Measurements from ENCODE around the gene PIP5K1B.

The PIP5K1B gene

GRCh38 chr9:69001921-69002320 lies 296.9 kb downstream of the PIP5K1B start:
- H3K4me3 ChIP-seq (ENCODE audit: control insufficient read depth, low read depth, low read length), result no peak overlapping the region
- TF ChIP-seq CTCF (conservative IDR thresholded peaks at IDR 0.05; ENCODE audit: control insufficient read depth, insufficient read depth, low read depth, low read length), result no peak
- no peak for DNase-seq (ENCODE audit: low read depth)

- no peak overlapping the region for H3K4me3 ChIP-seq (ENCODE audit: control insufficient read depth, low read depth, low read length)
- no peak for TF ChIP-seq CTCF (conservative IDR thresholded peaks at IDR 0.05; ENCODE audit: control insufficient read depth, insufficient read depth, low read depth, low read length)
- no peak for DNase-seq (ENCODE audit: low read depth)
These were observed 298.0 kb downstream of the PIP5K1B start for GRCh38 chr9:69003051-69003450.

- H3K4me3 ChIP-seq (ENCODE audit: control insufficient read depth, low read depth, low read length), result no peak overlapping the region
- peak; percentile 6 for DNase-seq (ENCODE audit: low read depth)
- TF ChIP-seq CTCF (conservative IDR thresholded peaks at IDR 0.05; ENCODE audit: control insufficient read depth, insufficient read depth, low read depth, low read length), result no peak
These were observed 299.8 kb downstream of the PIP5K1B start for GRCh38 chr9:69004836-69005235.

GRCh38 chr9:69009708-69010107 lies 304.7 kb downstream of the PIP5K1B start:
- TF ChIP-seq CTCF (conservative IDR thresholded peaks at IDR 0.05; ENCODE audit: control insufficient read depth, insufficient read depth, low read depth, low read length), result no peak
- H3K4me3 ChIP-seq (ENCODE audit: control insufficient read depth, low read depth, low read length), result no peak overlapping the region
- no peak for DNase-seq (ENCODE audit: low read depth)

- H3K4me3 ChIP-seq (ENCODE audit: control insufficient read depth, low read depth, low read length), result no peak overlapping the region
- no peak for TF ChIP-seq CTCF (conservative IDR thresholded peaks at IDR 0.05; ENCODE audit: control insufficient read depth, insufficient read depth, low read depth, low read length)
- DNase-seq (ENCODE audit: low read depth), result no peak
These were observed 307.8 kb downstream of the PIP5K1B start for GRCh38 chr9:69012696-69013381.

DNA sequence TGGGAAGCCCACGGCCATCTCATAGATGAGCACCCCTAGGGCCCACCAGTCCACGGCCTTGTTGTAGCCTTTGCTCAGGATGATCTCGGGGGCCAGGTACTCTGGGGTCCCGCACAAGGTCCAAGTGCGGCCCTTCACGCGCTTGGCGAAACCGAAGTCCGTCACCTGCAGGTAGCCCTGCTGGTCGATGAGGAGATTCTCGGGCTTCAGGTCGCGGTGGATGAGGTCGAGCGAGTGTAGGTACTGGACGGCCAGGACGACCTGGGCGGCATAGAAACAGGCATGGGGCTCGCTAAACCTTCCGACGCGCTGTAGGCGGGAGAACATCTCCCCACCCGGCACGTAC lies 308.3 kb downstream of the PIP5K1B start:
- no peak for TF ChIP-seq CTCF (conservative IDR thresholded peaks at IDR 0.05; ENCODE audit: control insufficient read depth, insufficient read depth, low read depth, low read length)
- no peak for DNase-seq (ENCODE audit: low read depth)
- H3K4me3 ChIP-seq (ENCODE audit: control insufficient read depth, low read depth, low read length), result no peak overlapping the region

DNA sequence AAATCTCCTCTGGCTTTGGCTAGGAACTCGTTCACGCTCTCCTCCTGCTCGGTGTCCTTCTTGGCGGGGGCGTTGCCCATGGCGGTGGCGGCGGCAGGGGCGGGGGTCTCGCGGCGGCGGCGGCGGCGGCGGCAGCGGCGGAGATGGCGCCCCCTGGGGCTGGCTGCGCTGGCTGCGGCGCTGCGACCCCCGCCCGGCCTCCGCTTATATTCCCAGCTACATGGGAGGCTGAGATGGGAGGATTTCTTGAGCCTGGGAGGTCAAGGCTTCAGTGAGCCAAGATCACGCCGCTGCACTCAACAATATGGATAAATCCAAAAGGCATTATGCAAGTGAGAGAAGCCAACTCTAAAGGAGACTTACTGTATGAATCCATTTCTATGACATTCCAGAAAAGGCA lies 309.0 kb downstream of the PIP5K1B start, which contains the start of gene PRKACG:
PRKACG (minus strand) TSS at position 101 of the 400 bp plus-strand sequence; CDS start at position 80, 21 bp downstream.
- H3K4me3 ChIP-seq (ENCODE audit: control insufficient read depth, low read depth, low read length), result no peak within 1 kb of the TSS
- DNase-seq (ENCODE audit: low read depth), result no peak
- TF ChIP-seq CTCF (conservative IDR thresholded peaks at IDR 0.05; ENCODE audit: control insufficient read depth, insufficient read depth, low read depth, low read length), result no peak

All from fibroblast of mammary gland (primary cell).